Activated T-helper 1 cell treated with Interleukin-2 at 50 U/mL for 16 hours (primary cell): Measurements from ENCODE around the gene ZFYVE1.
"Not testable (repeated sequence)": the region's sequence is repeated elsewhere in the genome, so short reads cannot be mapped to it uniquely, and the experiment has no call there.

Source experiments
- DNase-seq: peaks from one replicate; pipeline ENCODE4 v3.0.0-alpha.2; 2020; ENCODE audit warnings: low read depth

ZFYVE1 gene

GRCh38 chr14:73026845-73027542 lies at the start of gene ZFYVE1:
Gene ZFYVE1, minus strand, starts transcription at chr14:73027106. Its CDS starts 2,598 bp downstream, at chr14:73024508.
- peak; percentile 84 for DNase-seq

GRCh38 chr14:73069585-73069984 lies 42.7 kb upstream of the ZFYVE1 start:
- DNase-seq, result no peak

GRCh38 chr14:73058922-73059673 lies 32.2 kb upstream of the ZFYVE1 start:
- DNase-seq, result no peak

- peak; percentile 88 for DNase-seq
These were observed 31.5 kb upstream of the ZFYVE1 start, which contains the start of gene RBM25 for GRCh38 chr14:73058224-73058921. Gene RBM25, plus strand, starts transcription at chr14:73058534. Its CDS starts 13,108 bp downstream, at chr14:73071642.

GRCh38 chr14:73057944-73058223 lies 31.0 kb upstream of the ZFYVE1 start:
- DNase-seq, result no peak

- no peak for DNase-seq
These were observed 28.3 kb upstream of the ZFYVE1 start for GRCh38 chr14:73055251-73055650.

GRCh38 chr14:73049428-73049827 lies 22.5 kb upstream of the ZFYVE1 start:
- no peak for DNase-seq

GRCh38 chr14:73047808-73048207 lies 20.9 kb upstream of the ZFYVE1 start:
- DNase-seq, result no peak

- not testable (repeated sequence) for DNase-seq
These were observed 10.0 kb upstream of the ZFYVE1 start for GRCh38 chr14:73036706-73037450.

GRCh38 chr14:73027984-73028383 lies 1.1 kb upstream of the ZFYVE1 start:
- no peak for DNase-seq

GRCh38 chr14:73027546-73027945 lies 640 bp upstream of the ZFYVE1 start:
- DNase-seq, result no peak

GRCh38 chr14:73026243-73026844 lies 562 bp downstream of the ZFYVE1 start:
- DNase-seq, result no peak

GRCh38 chr14:73025544-73025943 lies 1.4 kb downstream of the ZFYVE1 start:
- no peak for DNase-seq

- DNase-seq, result no peak
These were observed 4.9 kb downstream of the ZFYVE1 start for GRCh38 chr14:73022051-73022450.

- not testable (repeated sequence) for DNase-seq
These were observed 10.9 kb downstream of the ZFYVE1 start for GRCh38 chr14:73016011-73016410.

- DNase-seq, result not testable (repeated sequence)
These were observed 11.4 kb downstream of the ZFYVE1 start for GRCh38 chr14:73015552-73015951.

- no peak for DNase-seq
These were observed 12.8 kb downstream of the ZFYVE1 start for GRCh38 chr14:73014105-73014504.

- not testable (repeated sequence) for DNase-seq
These were observed 15.7 kb downstream of the ZFYVE1 start for GRCh38 chr14:73011189-73011588.

- no peak for DNase-seq
These were observed 18.4 kb downstream of the ZFYVE1 start for GRCh38 chr14:73008501-73008900.

- no peak for DNase-seq
These were observed 19.1 kb downstream of the ZFYVE1 start for GRCh38 chr14:73007835-73008234.

- not testable (repeated sequence) for DNase-seq
These were observed 22.3 kb downstream of the ZFYVE1 start for GRCh38 chr14:73004641-73005040.

GRCh38 chr14:73003681-73004080 lies 23.2 kb downstream of the ZFYVE1 start:
- no peak for DNase-seq
